DLD1 (cell line): ENCODE measurements around the gene CMAS.
"Not testable (repeated sequence)": the region's sequence is repeated elsewhere in the genome, so short reads cannot be mapped to it uniquely, and the experiment has no call there.

Source experiments
- in situ Hi-C: cut with HindIII; loops from 2 replicates; pipeline ENCODE4 v1.10.0; 2017; ENCODE audit warnings: low sequenced_read_pairs

CMAS gene

DNA sequence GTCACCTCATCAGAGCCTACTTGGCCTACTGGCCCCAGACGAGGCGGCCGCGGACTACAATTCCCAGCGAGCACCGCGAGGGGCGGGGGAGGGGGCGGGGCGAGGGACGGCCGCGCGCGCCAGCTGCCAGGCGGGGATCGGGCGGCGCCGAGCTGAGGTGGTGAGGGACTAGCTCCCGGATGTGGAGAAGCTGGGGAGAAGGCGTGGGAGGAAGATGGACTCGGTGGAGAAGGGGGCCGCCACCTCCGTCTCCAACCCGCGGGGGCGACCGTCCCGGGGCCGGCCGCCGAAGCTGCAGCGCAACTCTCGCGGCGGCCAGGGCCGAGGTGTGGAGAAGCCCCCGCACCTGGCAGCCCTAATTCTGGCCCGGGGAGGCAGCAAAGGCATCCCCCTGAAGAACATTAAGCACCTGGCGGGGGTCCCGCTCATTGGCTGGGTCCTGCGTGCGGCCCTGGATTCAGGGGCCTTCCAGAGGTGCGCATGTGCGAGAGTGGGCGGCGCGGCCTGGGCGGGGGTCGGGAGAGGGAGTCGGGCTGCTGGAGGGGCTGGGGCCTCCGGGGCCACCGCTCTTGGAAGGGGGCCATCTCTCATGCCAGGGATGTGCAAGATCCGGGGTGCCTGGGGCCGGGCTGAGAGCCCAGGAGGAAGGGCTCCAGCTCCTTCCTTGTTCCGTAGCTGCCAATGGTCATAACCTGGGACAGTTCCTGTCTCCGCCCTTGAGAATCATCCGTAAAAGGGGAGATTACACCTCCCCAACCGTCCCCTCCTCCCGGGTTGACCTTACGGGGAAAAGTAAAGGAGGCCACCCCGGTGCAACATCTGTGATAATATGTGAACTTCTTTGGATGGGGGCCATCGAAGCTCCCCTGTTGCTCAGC lies at the start of gene CMAS:
Gene CMAS, plus strand, starts transcription at position 129 of the 878 bp plus-strand sequence. Its CDS starts 86 bp downstream, at position 215.
- in situ Hi-C loops = no loop called here

DNA sequence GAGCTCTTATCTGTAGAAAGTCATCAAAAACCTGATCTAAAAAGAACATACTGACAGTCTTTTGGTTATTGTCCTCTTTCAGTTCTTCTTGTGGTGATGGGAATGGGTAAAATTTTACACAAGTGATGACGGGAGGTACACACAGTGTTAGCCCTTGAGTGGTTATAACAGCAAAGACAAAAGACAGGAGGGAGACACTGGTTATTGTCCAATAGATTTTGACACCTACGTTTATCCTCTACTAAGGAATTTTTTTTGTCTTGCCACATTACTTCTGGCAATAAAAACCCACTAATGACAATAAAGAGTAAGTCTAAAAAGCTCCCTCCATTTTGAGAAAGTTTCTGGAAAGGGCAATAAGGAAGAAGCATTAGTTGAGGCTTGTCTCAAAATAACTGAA lies 47.7 kb upstream of the CMAS start:
- in situ Hi-C loops = no loop called here

GRCh38 chr12:21998782-21999181 lies 47.2 kb upstream of the CMAS start:
- in situ Hi-C loops = no loop called here

DNA sequence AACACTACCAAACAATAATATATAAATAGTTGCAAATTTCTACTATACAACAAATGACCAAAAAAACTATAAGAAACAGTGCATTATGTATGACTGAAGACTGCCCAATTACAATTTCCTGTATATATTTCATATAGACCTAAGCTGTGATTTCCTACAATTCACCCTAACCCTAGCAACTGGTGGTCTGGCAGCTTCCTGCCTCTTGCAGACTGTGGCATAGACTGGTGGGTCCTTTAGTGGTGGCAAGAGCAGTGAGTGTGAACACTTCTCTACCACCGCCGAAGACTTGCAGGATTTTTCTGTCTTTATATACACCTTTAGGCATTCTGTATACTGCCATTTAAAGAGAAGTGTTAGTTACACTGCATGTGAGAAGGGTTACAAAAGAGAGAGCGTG lies 43.6 kb upstream of the CMAS start:
- in situ Hi-C loops = no loop called here

GRCh38 chr12:22007794-22008193 lies 38.2 kb upstream of the CMAS start:
- in situ Hi-C loops = not testable (repeated sequence)

- in situ Hi-C loops = no loop called here
Observed at GRCh38 chr12:22008196-22008595, 37.8 kb upstream of the CMAS start.

- in situ Hi-C loops = no loop called here
Observed at GRCh38 chr12:22014041-22014782, 31.8 kb upstream of the CMAS start.

GRCh38 chr12:22014783-22015144 lies 31.3 kb upstream of the CMAS start:
- in situ Hi-C loops = no loop called here

DNA sequence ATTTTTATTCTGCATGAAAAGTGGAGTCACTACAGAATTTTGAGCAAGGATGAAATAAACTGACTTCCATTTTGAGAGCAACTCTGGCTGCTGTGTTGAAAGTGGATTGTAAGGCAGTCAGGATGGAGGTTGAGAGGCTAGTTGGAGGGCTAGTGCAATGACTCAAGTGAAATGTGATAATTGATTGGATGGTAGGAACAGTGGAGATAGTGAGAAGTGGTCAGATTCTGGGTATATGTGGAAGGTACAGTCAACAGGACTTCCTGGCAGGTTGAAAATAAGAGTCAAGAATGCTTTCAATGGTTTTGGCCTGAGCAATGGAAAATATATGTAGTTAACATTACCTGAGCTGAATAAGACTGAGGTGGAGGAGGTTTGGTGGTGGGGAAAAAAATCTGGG lies 29.0 kb upstream of the CMAS start:
- in situ Hi-C loops = no loop called here

- in situ Hi-C loops = no loop called here
Observed at GRCh38 chr12:22018860-22019259, 27.2 kb upstream of the CMAS start.

GRCh38 chr12:22023489-22023888 lies 22.5 kb upstream of the CMAS start:
- in situ Hi-C loops = not testable (repeated sequence)

DNA sequence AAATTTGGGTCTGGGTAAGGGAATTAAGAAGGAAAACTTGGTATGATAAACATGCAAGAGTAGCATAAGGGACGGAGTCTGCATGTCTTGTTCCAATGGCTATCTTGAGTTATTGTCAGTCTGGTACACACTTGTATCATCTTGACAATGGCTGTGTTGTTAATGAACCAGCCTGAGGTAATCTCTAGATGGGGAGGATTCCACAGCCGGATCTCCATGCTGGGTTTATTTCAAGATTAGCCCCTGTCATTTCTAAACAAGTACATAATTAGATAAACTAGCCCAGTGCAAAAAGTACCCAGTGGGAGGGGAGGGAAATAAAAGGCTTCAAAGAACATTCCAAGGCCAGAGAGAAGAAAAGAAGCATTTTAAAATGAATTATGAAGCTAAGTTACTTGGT lies 16.5 kb upstream of the CMAS start:
- in situ Hi-C loops = no loop called here

- in situ Hi-C loops = no loop called here
Observed at GRCh38 chr12:22029991-22030390, 16.0 kb upstream of the CMAS start.

- in situ Hi-C loops = no loop called here
Observed at GRCh38 chr12:22032732-22033131, 13.3 kb upstream of the CMAS start.

GRCh38 chr12:22034709-22035506 lies 11.1 kb upstream of the CMAS start:
- in situ Hi-C loops = no loop called here

GRCh38 chr12:22037947-22038346 lies 8.1 kb upstream of the CMAS start:
- in situ Hi-C loops = no loop called here

- in situ Hi-C loops = no loop called here
Observed at GRCh38 chr12:22038734-22039133, 7.3 kb upstream of the CMAS start.

- in situ Hi-C loops = no loop called here
Observed at GRCh38 chr12:22039361-22039760, 6.7 kb upstream of the CMAS start.

GRCh38 chr12:22042976-22043669 lies 2.9 kb upstream of the CMAS start:
- in situ Hi-C loops = no loop called here

GRCh38 chr12:22043943-22044342 lies 2.1 kb upstream of the CMAS start:
- in situ Hi-C loops = no loop called here

DNA sequence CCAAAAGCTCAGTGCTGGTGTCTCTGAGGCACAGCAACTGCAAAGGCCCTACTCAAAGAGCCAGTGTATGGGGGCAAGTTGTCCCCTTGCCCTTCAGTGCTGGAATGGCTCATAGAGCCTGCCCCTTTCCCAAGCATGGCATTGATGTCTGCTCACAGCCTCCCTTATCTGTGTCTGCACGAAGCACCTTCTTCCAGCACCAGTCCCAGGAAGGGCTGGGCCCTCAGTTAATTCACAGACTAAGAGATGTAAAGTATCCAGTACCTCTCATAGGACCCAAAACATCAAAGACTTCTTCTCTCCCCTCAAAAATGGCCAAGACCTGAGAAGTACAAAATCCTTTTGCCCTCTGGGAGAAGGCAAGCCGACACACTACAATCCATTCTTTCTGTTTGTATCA lies 1.6 kb upstream of the CMAS start:
- in situ Hi-C loops = no loop called here
